Epithelial cell of prostate (primary cell): ENCODE data around the gene SRRM1.
"Not testable (repeated sequence)": the region's sequence is repeated elsewhere in the genome, so short reads cannot be mapped to it uniquely, and the experiment has no call there.

Experiments used
- DNase-seq: peaks from one replicate; pipeline ENCODE4 v3.0.0-alpha.2; 2011; ENCODE audit warnings: low read depth, low spot score
- H3K27ac ChIP-seq: fragments of 450-650 bp; 2 replicates; pipeline ENCODE4 v1.5.1; 2017; ENCODE audit warnings: mild to moderate bottlenecking

SRRM1 gene

DNA sequence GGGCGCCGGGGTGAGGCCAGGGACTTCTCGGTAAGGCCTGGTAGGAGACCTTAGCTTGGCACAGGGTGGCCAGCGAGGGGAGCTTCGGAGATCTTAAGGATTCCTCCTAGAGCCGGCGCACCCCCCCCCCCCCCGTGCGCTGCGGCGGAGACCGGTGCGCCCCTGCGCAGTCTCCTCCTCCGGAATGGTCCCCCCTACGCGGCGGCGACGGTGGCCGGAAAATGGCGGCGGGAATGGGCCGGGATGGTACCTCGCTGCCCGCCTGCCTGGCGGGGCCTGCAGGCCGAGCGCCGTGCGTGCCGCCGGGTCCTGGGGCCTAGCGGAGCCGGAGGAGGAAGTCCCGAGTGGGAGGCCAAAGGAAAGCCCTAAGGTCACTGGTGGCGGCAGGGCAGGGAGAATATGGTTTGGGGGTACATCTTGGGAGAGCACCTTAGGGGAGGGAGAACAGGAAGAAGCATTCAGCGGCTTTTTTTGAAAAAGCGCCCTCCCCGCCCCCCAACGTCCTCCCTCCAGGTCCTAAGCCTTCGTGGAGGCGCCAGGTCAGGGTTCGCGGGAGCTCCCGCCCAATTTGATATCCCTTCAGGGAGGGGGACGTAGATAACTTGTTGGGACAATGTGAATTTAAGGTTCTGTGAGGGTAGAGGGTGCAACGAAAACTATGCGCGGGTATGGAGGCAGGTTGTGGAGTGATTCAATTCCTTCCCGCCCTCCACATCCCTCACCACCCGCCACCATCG lies 429 bp downstream of the SRRM1 start:
- DNase-seq = no peak
- peak overlapping the region; percentile 99 for H3K27ac ChIP-seq

- H3K27ac ChIP-seq = peak overlapping the region; percentile 99
- DNase-seq = no peak
Measured at GRCh38 chr1:24644100-24644384, 940 bp downstream of the SRRM1 start.

GRCh38 chr1:24648919-24649318 lies 5.8 kb downstream of the SRRM1 start:
- no peak overlapping the region for H3K27ac ChIP-seq
- DNase-seq = no peak

- DNase-seq = no peak
Measured at GRCh38 chr1:24652382-24652781, 9.3 kb downstream of the SRRM1 start.

GRCh38 chr1:24654010-24654409 lies 10.9 kb downstream of the SRRM1 start:
- no peak for DNase-seq
- no peak overlapping the region for H3K27ac ChIP-seq

More at GRCh38 chr1:24652382-24652781, 9.3 kb downstream of the SRRM1 start:
- H3K27ac ChIP-seq = no peak overlapping the region

DNA sequence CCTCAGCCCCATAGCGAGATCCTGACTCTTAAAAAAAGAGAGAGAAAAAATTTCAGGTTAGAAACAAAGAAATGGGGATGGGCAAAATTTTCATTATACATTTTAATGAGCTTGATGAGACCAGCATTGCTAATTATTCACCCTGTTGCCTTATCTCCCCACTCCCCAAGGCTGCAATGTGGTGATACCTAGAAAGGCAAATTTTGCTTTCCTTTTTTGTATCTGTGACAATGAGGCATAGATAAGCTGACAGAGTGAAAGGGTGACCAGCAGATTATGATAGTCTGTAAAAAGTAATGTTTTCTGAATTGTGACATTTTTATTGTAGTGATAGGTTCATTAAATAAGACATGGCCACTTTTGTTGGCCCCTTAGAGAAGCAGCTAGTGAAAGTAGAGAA lies 12.9 kb downstream of the SRRM1 start:
- no peak overlapping the region for H3K27ac ChIP-seq
- DNase-seq = no peak

DNA sequence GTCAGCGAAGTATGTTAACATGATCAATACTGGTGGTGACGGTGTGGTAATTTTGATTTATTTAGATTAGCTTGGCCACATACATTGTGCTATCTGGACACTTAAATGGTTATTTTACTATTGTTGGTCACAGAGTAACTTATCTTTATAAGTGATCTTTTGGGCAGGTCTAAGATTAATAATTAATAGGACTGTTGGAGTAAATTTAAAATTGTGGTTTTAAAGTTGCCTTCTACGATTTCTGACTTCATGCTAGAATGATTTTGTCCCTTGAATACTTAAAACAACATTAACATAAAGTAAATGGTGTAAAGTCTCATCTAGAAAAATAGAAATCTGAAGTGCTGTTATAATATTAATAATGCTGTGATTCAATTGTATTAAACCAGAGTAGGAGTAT lies 14.7 kb downstream of the SRRM1 start:
- no peak for DNase-seq
- no peak overlapping the region for H3K27ac ChIP-seq

DNA sequence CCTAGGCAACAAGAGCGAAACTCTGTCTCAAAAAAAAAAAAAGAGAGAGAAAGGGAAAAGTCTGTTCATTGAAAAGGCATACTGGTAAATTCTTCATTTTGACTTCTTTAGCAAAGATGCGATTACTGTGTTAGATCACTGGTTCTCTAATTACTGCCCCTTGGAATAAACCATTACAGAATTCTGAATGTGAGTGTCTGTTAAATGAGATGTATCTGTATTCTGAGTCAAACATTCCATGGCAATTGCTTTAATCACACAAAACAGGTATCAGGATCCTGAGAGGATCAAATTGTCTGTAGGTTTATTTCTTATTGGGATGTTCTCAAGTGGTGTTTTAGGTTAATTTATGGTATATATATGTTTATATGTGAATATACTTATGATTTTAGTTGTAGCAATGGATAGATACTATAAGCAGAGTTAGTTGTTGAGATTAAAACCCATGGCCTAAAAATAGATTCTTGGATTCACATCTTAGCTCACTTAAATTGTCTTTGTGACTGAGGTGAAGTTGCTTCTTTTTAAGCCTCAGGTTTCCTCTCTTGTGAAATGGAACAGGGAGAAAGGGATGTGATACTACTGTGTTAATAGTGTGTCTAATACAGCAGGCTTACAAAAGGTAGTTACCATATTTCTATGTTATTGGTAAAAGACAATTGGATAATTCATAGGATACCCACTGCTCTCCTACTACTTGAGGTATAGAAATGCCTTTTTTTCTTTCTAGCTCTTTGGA lies 16.2 kb downstream of the SRRM1 start:
- H3K27ac ChIP-seq = peak overlapping the region; percentile 32

GRCh38 chr1:24659993-24660665 lies 17.0 kb downstream of the SRRM1 start:
- H3K27ac ChIP-seq = peak overlapping the region; percentile 32

More for the DNA sequence above, 16.2 kb downstream of the SRRM1 start:
- DNase-seq = no peak

GRCh38 chr1:24664507-24665033 lies 21.5 kb downstream of the SRRM1 start:
- H3K27ac ChIP-seq = no peak overlapping the region
- no peak for DNase-seq

More at GRCh38 chr1:24659993-24660665, 17.0 kb downstream of the SRRM1 start:
- DNase-seq = no peak

GRCh38 chr1:24666794-24667193 lies 23.7 kb downstream of the SRRM1 start:
- no peak for DNase-seq
- no peak overlapping the region for H3K27ac ChIP-seq

DNA sequence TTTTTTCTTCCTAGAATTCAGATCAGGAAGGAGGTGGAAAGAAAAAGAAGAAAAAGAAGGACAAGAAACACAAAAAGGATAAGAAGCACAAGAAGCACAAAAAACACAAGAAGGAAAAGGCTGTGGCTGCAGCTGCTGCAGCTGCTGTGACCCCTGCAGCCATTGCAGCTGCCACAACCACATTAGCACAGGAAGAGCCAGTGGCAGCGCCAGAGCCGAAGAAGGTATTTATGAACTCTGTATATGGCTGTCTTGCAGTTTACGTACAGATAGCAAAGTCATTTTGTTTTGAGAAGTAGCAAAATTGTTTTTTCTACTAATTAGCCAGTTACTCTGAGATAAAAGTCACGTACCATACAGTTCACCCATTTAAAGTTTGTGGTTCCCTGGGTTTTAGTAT lies 28.3 kb downstream of the SRRM1 start:
- DNase-seq, H3K27ac ChIP-seq: not testable (repeated sequence)

DNA sequence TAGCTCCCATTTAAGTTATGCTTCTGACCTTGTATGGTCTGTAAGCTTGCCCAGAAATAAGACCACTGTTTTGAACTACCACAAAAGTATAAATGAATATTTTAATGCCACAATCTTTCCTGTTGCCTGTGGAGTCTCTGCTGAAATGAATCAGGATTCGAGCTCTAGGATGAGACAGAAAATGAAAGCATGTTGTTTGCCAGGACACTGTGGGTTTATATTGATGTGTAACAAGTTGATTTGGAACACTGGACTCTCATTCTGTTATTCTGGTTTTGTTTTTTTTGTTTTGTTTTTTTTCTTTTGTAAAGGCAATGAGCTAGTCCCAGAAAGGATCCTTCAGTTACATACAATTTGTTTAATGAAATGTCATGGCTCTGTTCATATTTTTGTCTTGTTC lies 29.6 kb downstream of the SRRM1 start:
- H3K27ac ChIP-seq = peak overlapping the region; percentile 65
- DNase-seq = not testable (repeated sequence)

DNA sequence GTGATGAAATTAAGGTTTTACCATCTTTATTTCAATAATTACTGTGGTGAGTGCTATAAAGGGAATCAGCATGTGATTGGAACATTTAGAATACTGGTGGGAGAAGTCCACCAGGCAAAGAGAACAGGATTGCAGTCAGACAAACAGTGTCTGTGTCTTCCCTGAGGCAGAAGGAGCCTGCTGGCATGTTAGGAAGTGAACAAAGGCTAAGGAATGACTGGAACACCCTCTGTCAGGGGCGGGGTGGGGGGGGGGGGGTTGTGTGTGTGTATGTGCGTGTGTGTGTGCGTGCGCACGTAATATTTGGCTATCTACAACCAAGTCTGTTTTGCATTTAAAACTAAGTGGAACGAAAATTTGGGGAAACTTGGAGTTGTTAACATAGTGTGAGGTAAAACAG lies 30.2 kb downstream of the SRRM1 start:
- H3K27ac ChIP-seq = peak overlapping the region; percentile 65
- DNase-seq = no peak

DNA sequence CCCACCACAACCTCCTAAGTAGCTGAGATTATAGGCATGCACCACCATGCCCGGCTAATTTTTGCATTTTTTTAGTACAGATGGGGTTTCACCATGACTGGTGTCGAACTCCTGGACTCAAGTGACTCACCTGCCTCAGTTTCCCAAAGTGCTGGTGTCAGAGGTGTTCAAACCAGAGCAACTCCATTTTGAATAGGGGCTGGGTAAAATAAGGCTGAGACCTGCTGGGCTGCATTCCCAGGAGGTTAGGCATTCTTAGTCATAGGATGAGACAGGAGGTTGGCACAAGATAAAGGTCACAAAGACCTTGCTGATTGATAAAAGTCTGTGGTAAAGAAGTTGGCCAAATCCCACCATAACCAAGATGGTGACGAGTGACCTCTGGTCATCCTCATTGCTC lies 35.3 kb downstream of the SRRM1 start:
- DNase-seq = not testable (repeated sequence)
- peak overlapping the region; percentile 49 for H3K27ac ChIP-seq

GRCh38 chr1:24679725-24680124 lies 36.6 kb downstream of the SRRM1 start:
- no peak overlapping the region for H3K27ac ChIP-seq
- DNase-seq = no peak

- peak overlapping the region; percentile 89 for H3K27ac ChIP-seq
- peak; percentile 97 for DNase-seq
Measured at GRCh38 chr1:24683713-24684162, 40.6 kb downstream of the SRRM1 start.

- DNase-seq = no peak
- H3K27ac ChIP-seq = no peak overlapping the region
Measured at GRCh38 chr1:24688033-24688432, 44.9 kb downstream of the SRRM1 start.

DNA sequence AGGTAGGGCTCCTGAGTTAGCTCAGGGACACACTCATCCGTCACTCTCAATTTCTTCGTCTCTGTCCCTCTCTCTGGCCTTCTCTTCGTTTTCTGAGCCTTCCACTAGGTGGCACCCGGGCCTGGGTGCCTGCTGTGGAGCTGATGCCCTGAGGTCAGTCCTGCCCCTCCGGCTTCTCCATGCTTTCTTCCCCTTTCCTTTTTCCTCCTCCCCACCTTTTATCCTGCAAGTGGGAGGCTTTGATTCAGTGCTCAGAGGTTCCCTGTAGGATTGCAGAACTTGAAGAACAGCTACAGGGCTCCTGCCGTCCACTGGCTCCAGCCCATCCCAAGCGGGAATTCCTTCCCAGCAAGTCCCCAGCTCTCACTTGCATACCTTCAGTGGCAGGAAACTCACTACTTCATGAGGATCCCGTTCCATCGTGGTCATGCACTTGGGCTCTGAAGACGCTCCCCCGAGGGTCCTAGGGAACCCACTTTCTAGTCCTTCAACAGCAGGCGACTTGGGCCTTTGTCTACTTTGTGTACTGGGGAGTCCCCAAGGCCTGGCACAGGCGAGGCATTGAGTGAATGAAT lies 45.6 kb downstream of the SRRM1 start:
- no peak overlapping the region for H3K27ac ChIP-seq
- no peak for DNase-seq

DNA sequence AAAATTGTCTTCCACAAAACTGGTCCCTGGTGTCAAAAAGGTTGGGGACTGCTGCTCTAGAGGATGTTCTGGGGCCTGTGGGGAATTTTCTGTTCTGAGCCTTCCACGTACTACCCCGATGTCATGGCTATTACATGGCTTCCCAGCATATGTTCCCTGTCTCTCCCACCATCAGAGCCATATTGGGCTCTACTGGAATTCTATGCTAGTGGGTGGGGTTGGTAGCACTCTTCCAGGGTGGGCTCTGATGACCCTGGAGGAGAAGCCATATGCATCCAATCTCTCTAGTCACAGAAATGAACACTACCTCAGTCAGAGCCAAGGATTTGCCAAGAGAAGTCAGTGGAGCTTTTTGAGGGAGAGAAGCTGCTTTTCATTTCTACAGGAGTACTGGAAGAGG lies 47.9 kb downstream of the SRRM1 start:
- no peak overlapping the region for H3K27ac ChIP-seq

More for the DNA sequence above, 47.9 kb downstream of the SRRM1 start:
- no peak for DNase-seq
